ENCODE results near the gene BEX4.

- TF ChIP-seq CTCF (IDR thresholded peaks at IDR 0.05 in 2 of 3, conservative IDR thresholded peaks at IDR 0.05 in 1 of 3; ENCODE audit: control insufficient read depth in 2 of 3, extremely low read depth in 1 of 3, insufficient read depth in 1 of 3, low read depth in 3 of 3, low read length in 3 of 3) = no peak
- no peak for TF ChIP-seq CREM (IDR thresholded peaks at IDR 0.05; ENCODE audit: low read depth)
- TF ChIP-seq NFYB (IDR thresholded peaks at IDR 0.05; ENCODE audit: insufficient read depth, low read depth, low read length) = no peak
- no peak for TF ChIP-seq EP300 (IDR thresholded peaks at IDR 0.05; ENCODE audit: borderline replicate concordance in 1 of 2, control insufficient read depth in 1 of 2, low read depth in 2 of 2, low read length in 2 of 2)
- no peak for TF ChIP-seq ZBED1 (IDR thresholded peaks at IDR 0.05; ENCODE audit: borderline replicate concordance)
- no peak for TF ChIP-seq GATAD2B (conservative IDR thresholded peaks at IDR 0.05; ENCODE audit: low read depth)
- TF ChIP-seq MXI1 (IDR thresholded peaks at IDR 0.05; ENCODE audit: low read depth, low read length) = no peak
- TF ChIP-seq RCOR1 (conservative IDR thresholded peaks at IDR 0.05; ENCODE audit: low read depth, low read length) = no peak
Observed at GRCh38 chrX:103183912-103184311, 31.0 kb upstream of the BEX4 start.

All from GM12878 (cell line).